Keratinocyte (primary cell): ENCODE results near the gene CATSPERZ. TPM values are rescaled to one million over a fixed set of nuclear protein-coding genes. Genes with fewer than 3 reads are reported as not detected.
"Not testable (repeated sequence)": the region's sequence is repeated elsewhere in the genome, so short reads cannot be mapped to it uniquely, and the experiment has no call there.

Experiments
- DNase-seq: peaks from one replicate; pipeline ENCODE4 v3.0.0-alpha.2; 2011; ENCODE audit warnings: low read depth, missing footprints, low spot score
- FAIRE-seq: peaks from 2 replicates; lab custom pipeline; 2011; peaks lifted over from hg19 to GRCh38; lab: Jason Lieb, UNC
- H2AFZ ChIP-seq: 2 replicates; pipeline ENCODE4 v1.6.0; 2012; ENCODE audit warnings: low read length, control low read depth, inconsistent platforms; ENCODE audit not compliant: control insufficient read depth
- H3K27ac ChIP-seq: 2 replicates; pipeline ENCODE4 v1.5.1; 2011; ENCODE audit warnings: low read length; ENCODE audit not compliant: control insufficient read depth, insufficient read depth
- H3K27me3 ChIP-seq: 3 replicates; pipeline ENCODE4 v1.6.0; 2011; ENCODE audit warnings: low read length; ENCODE audit not compliant: control insufficient read depth, insufficient read depth; ENCODE audit errors: extremely low read depth
- H3K36me3 ChIP-seq, 2 experiments: 2 replicates in 1 of 2; 3 replicates in 1 of 2; pipeline ENCODE4 v1.5.1; 2011; ENCODE audit warnings: low read length in 2 of 2, mild to moderate bottlenecking in 1 of 2; ENCODE audit not compliant: control insufficient read depth in 2 of 2, insufficient read depth in 2 of 2; ENCODE audit errors: extremely low read depth in 1 of 2
- H3K4me1 ChIP-seq: 3 replicates; pipeline ENCODE4 v1.5.1; 2011; ENCODE audit warnings: low read length; ENCODE audit not compliant: control insufficient read depth, insufficient read depth; ENCODE audit errors: extremely low read depth
- H3K4me2 ChIP-seq: 3 replicates; pipeline ENCODE4 v1.6.0; 2011; ENCODE audit warnings: low read depth, low read length; ENCODE audit not compliant: control insufficient read depth, insufficient read depth; ENCODE audit errors: extremely low read depth
- H3K4me3 ChIP-seq, 3 experiments: fragments of 200-600 bp in 1 of 3; sonication (generic) in 1 of 3; 2 replicates in 2 of 3; 3 replicates in 1 of 3; pipeline ENCODE4 v1.5.1; 2011 to 2016; ENCODE audit warnings: low read length in 3 of 3, mild to moderate bottlenecking in 3 of 3, control low read depth in 2 of 3, inconsistent platforms in 1 of 3, low read depth in 1 of 3, mixed read lengths in 1 of 3, mixed run types in 1 of 3, moderate library complexity in 1 of 3; ENCODE audit not compliant: control insufficient read depth in 2 of 3, insufficient read depth in 2 of 3; ENCODE audit errors: extremely low read depth in 1 of 3
- H3K79me2 ChIP-seq: 2 replicates; pipeline ENCODE4 v1.6.0; 2012; ENCODE audit warnings: low read length; ENCODE audit not compliant: control insufficient read depth, insufficient read depth
- H3K9ac ChIP-seq: 3 replicates; pipeline ENCODE4 v1.6.0; 2011; ENCODE audit warnings: low read length; ENCODE audit not compliant: control insufficient read depth, insufficient read depth; ENCODE audit errors: extremely low read depth
- H3K9me1 ChIP-seq: 3 replicates; pipeline ENCODE4 v1.6.0; 2011; ENCODE audit warnings: low read length; ENCODE audit not compliant: control insufficient read depth, insufficient read depth; ENCODE audit errors: extremely low read depth
- H3K9me3 ChIP-seq: 2 replicates; pipeline ENCODE4 v1.5.1; 2012; ENCODE audit warnings: low read depth, low read length; ENCODE audit not compliant: control insufficient read depth
- H4K20me1 ChIP-seq: 3 replicates; pipeline ENCODE4 v1.6.0; 2011; ENCODE audit warnings: low read length; ENCODE audit not compliant: control insufficient read depth, insufficient read depth; ENCODE audit errors: extremely low read depth
- EZH2 ChIP-seq: IDR thresholded peaks from one replicate; pipeline ENCODE4 v1.6.1; 2012; ENCODE audit warnings: inconsistent platforms, mild to moderate bottlenecking, low read length, moderate library complexity
- dilution Hi-C: fragments of 300-500 bp; cut with MboI; formaldehyde crosslinking; loops from one replicate; pipeline ENCODE4 v1.7.0; 2020; ENCODE audit warnings: low sequenced_read_pairs; ENCODE audit not compliant: extremely low pct_ligation_motif_present
- polyA plus RNA-seq, 5 experiments: library from polyadenylated mRNA; depleted of rRNA in 3 of 5; stranded (reverse) in 3 of 5; stranded (forward) in 1 of 5; unstranded in 1 of 5; fragments of >200 nt; gene quantifications; 1 replicate in 1 of 5; 2 replicates in 3 of 5; 3 replicates in 1 of 5; pipeline versions ENCODE4 v1.2.1 to v1.2.3, GENCODE V29; 2011 to 2012; ENCODE audit warnings: missing spikeins in 2 of 5, low read depth in 1 of 5, low replicate concordance in 1 of 5
- TF ChIP-seq, protein P1 (sequence below), 3 experiments: IDR thresholded peaks in 1 of 3; conservative IDR thresholded peaks in 1 of 3; optimal IDR thresholded peaks in 1 of 3; 2 replicates in 2 of 3; 3 replicates in 1 of 3; pipeline versions ENCODE3 to v1.5.1; 2011; ENCODE audit warnings: low read length in 3 of 3, mild to moderate bottlenecking in 3 of 3, moderate library complexity in 2 of 3, control low read depth in 1 of 3, inconsistent platforms in 1 of 3; ENCODE audit not compliant: insufficient read depth in 2 of 3; ENCODE audit errors: extremely low read depth in 1 of 3

Gene CATSPERZ
- polyA plus RNA-seq, 1 donor (not counting 4 experiments of a cell fraction or from before 2014, with no cell fraction given): 0.29 TPM

DNA sequence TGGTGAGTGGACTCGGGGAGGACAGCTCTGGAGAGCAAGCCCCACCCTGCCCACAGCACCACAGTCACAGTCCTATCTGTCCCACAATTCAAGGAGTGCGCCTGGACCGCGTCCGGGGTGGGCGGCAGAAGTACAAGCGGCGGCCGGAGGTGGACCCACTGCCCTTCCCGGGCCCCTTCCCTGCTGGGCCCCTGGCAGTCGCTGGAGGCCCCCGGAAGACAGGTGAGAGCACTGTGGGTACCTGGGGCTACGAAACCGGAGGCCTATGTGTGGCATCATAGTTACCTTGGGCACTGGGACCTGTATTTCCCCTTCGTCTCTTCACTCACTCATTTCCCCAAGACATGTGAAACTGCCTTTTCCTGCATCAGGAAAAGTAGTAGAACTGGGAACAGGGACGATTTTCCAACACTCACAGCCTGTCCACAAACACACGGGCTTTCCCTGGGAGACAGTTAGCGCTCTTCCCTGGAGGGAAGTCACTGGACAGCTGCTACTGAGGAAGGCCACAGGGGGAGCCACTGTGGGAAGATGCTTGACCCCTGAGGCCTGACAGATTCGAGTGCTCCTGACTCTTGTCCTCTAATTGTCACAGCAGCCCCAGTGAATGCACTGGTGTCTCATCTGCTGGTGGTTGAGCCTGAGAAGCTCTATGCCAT lies 14.1 kb downstream of the CATSPERZ start:
- no peaks in the 10 kb centered on the region for H3K9me1 ChIP-seq
- no peak overlapping the region for H2AFZ ChIP-seq
- H4K20me1 ChIP-seq: peaks cover 3% of the 10 kb centered on the region
- H3K79me2 ChIP-seq: peaks cover 22% of the 10 kb centered on the region
- FAIRE-seq: no peak
- H3K27ac ChIP-seq: no peak overlapping the region
- H3K36me3 ChIP-seq: peaks cover 13 to 22% of the 10 kb centered on the region in 2 experiments
- H3K9me3 ChIP-seq: no peaks in the 10 kb centered on the region
- H3K4me3 ChIP-seq: no peak overlapping the region
- TF ChIP-seq EZH2: no peak
- TF ChIP-seq, protein P1, sequence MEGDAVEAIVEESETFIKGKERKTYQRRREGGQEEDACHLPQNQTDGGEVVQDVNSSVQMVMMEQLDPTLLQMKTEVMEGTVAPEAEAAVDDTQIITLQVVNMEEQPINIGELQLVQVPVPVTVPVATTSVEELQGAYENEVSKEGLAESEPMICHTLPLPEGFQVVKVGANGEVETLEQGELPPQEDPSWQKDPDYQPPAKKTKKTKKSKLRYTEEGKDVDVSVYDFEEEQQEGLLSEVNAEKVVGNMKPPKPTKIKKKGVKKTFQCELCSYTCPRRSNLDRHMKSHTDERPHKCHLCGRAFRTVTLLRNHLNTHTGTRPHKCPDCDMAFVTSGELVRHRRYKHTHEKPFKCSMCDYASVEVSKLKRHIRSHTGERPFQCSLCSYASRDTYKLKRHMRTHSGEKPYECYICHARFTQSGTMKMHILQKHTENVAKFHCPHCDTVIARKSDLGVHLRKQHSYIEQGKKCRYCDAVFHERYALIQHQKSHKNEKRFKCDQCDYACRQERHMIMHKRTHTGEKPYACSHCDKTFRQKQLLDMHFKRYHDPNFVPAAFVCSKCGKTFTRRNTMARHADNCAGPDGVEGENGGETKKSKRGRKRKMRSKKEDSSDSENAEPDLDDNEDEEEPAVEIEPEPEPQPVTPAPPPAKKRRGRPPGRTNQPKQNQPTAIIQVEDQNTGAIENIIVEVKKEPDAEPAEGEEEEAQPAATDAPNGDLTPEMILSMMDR (optimal IDR thresholded peaks at IDR 0.05 in 1 of 3, IDR thresholded peaks at IDR 0.05 in 1 of 3, conservative IDR thresholded peaks at IDR 0.05 in 1 of 3; ENCODE audit: extremely low read depth in 1 of 3, insufficient read depth in 2 of 3, low read length in 3 of 3): peak; percentile 3 to 21 (median 20)
- no peak overlapping the region for H3K9ac ChIP-seq
- dilution Hi-C loops: no loop called here
- no peak for DNase-seq
- H3K27me3 ChIP-seq: no peaks in the 10 kb centered on the region
- peaks cover 33% of the 10 kb centered on the region for H3K4me1 ChIP-seq
- H3K4me2 ChIP-seq: no peak overlapping the region

DNA sequence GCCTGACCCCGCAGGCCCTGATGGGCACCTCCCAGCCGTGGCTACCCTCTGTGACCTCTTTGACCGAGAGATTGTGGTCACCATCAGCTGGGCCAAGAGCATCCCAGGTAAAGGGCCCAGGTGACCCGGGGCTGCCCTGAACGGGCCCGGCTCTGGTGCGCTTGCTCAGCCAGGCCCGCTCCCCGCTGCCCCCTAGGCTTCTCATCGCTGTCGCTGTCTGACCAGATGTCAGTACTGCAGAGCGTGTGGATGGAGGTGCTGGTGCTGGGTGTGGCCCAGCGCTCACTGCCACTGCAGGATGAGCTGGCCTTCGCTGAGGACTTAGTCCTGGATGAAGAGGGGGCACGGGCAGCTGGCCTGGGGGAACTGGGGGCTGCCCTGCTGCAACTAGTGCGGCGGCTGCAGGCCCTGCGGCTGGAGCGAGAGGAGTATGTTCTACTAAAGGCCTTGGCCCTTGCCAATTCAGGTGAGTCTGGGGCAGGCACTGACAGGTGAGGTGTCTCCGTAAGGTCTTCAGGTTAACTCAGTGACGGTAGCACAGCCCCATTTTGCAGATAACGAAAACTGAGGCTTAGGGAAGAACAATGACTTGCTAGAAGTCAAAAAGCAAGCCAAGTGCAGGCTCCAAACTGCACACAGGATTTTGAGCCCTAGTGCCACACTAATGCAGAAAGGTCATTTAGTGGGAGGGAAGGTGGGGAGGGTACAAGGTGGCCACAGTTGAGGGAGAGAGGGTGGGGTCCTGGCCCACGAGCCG lies 14.8 kb downstream of the CATSPERZ start:
- peaks cover 13 to 26% of the 10 kb centered on the region in 2 experiments for H3K36me3 ChIP-seq
- H4K20me1 ChIP-seq: peaks cover 3% of the 10 kb centered on the region
- H3K9me3 ChIP-seq: no peaks in the 10 kb centered on the region
- DNase-seq (no peak), FAIRE-seq (no peak)
- peaks cover 27% of the 10 kb centered on the region for H3K79me2 ChIP-seq
- peaks cover 37% of the 10 kb centered on the region for H3K4me1 ChIP-seq
- H3K4me2 ChIP-seq: no peak overlapping the region
- no peaks in the 10 kb centered on the region for H3K9me1 ChIP-seq
- TF ChIP-seq EZH2: no peak
- TF ChIP-seq, protein P1 (optimal IDR thresholded peaks at IDR 0.05 in 1 of 3, IDR thresholded peaks at IDR 0.05 in 1 of 3, conservative IDR thresholded peaks at IDR 0.05 in 1 of 3; ENCODE audit: extremely low read depth in 1 of 3, insufficient read depth in 2 of 3, low read length in 3 of 3): no peak
- H3K27ac ChIP-seq: no peak overlapping the region
- H3K27me3 ChIP-seq: no peaks in the 10 kb centered on the region
- dilution Hi-C loops: no loop called here
- H3K9ac ChIP-seq: no peak overlapping the region
- H3K4me3 ChIP-seq: no peak overlapping the region
- no peak overlapping the region for H2AFZ ChIP-seq

GRCh38 chr11:64315667-64316526 lies 15.7 kb downstream of the CATSPERZ start:
- peaks cover 32% of the 10 kb centered on the region for H3K79me2 ChIP-seq
- H3K27ac ChIP-seq, H2AFZ ChIP-seq, DNase-seq, H4K20me1 ChIP-seq, H3K27me3 ChIP-seq, H3K9me1 ChIP-seq, H3K9me3 ChIP-seq, dilution Hi-C loops, FAIRE-seq: not testable (repeated sequence)
- peak overlapping the region; percentile 64 for H3K4me2 ChIP-seq
- H3K9ac ChIP-seq: peak overlapping the region; percentile 90
- H3K4me3 ChIP-seq: peak overlapping the region in 2 of 3 experiments; percentile 56 to 73
- H3K4me1 ChIP-seq: peaks cover 42% of the 10 kb centered on the region
- H3K36me3 ChIP-seq: peaks cover 18 to 33% of the 10 kb centered on the region in 2 experiments
